ENCODE measurements around the gene CARD11.
A peak's percentile ranks its signal among the peaks of the same experiment; 100 is the strongest.
"Not testable (repeated sequence)": the region's sequence is repeated elsewhere in the genome, so short reads cannot be mapped to it uniquely, and the experiment has no call there.

CARD11 gene

DNA sequence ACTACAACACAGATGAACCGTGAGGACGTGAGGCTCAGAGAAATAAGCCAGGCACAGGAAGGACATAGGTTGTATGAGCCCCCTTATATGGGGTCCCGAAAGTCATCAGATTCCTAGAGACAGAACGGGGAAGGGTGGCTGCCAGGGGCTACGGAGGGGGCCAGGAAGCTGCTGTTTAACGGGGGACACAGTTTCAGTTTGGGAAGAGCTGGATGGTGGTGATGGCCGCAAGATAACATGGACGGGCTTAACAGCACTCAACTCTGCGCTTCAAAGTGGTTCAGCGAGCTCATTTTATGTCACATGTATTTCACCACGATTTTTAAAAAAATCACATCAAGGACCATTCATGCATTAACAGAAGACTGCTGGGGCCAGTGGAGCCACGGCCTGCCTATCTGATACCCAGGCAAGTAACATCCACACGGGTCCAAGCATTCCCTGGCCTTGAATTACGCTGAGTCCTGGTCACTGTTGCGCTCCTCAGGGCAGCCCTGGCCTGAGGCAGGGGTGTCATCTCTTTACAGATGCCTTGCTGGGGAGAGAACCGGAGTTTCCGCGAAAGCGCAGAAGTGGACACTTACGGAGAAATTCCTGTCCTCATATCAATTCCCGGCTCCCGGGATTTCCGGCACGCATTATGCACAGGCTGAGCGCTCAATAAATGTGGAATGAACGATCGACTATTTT lies 1.5 kb downstream of the CARD11 start:
- Histone ChIP-seq H3K9ac (peak overlapping the region; percentile 73; the same call in 1 of the 2 replicates), H3K4me3 (peak overlapping the region; percentile 67), H3K4me2 (peak overlapping the region; percentile 96), H3K36me3 (no peaks in the 10 kb centered on the region), H3K9me3 (peaks cover 27% of the 10 kb centered on the region), H4K20me1 (no peaks in the 10 kb centered on the region), H3K27me3 (no peaks in the 10 kb centered on the region), H3K27ac (no peak overlapping the region; the same call in 1 of the 2 replicates), H3K4me1 (peaks cover 53% of the 10 kb centered on the region)
- no peak for TF ChIP-seq Cebpa-rat (IDR thresholded peaks at IDR 0.05)

DNA sequence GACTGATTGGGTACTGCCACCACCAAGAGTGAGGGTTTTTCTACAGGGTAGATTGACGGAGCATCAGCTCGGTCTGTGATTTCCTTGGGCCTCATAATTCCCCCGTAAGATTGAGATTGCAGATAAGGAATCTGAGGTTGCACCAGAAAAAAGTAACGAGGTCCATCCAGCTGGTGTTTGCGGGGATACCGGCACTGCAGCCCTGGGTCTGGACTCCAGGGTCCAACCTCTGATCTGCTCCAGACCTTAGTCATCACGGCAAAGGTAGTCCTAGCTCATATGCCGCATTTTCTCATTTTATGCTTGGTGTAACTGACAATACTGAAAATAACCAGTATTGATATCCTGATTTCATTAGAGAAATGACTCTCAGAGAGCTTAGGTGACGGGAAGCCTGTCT lies 3.9 kb downstream of the CARD11 start:
- H3K9me3 ChIP-seq: peaks cover 27% of the 10 kb centered on the region
- TF ChIP-seq Cebpa-rat (IDR thresholded peaks at IDR 0.05): no peak
- H3K27ac ChIP-seq: no peak overlapping the region
- H3K4me3 ChIP-seq: no peak overlapping the region
- H3K4me2 ChIP-seq: no peak overlapping the region
- H3K4me1 ChIP-seq: peaks cover 53% of the 10 kb centered on the region
- H4K20me1 ChIP-seq: no peaks in the 10 kb centered on the region
- no peak overlapping the region for H3K9ac ChIP-seq
- no peaks in the 10 kb centered on the region for H3K27me3 ChIP-seq
- H3K36me3 ChIP-seq: peaks cover 2% of the 10 kb centered on the region

DNA sequence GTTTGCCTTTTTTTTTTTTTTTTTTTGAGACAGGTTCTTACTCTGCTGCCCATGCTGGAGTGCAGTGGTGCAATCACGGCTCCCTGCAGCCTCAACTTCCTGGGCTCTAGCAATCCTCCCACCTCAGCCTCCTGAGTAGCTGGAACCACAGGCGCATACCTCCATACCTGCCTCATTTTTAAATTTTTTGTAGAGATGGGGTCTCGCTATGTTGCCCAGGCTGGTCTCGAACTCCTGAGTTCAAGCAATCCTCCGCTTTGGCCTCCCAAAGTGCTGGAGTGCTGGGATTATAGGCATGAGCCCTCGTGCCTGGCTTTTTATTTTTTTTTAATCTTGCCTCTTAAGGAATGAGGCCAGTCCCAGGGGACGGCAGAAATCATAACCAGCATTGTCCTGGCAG lies 5.7 kb downstream of the CARD11 start:
- H3K36me3 ChIP-seq, H3K4me3 ChIP-seq, H3K27ac ChIP-seq, H3K27me3 ChIP-seq, H4K20me1 ChIP-seq, H3K9ac ChIP-seq: not testable (repeated sequence)
- peaks cover 27% of the 10 kb centered on the region for H3K9me3 ChIP-seq
- peak overlapping the region; percentile 73 for H3K4me2 ChIP-seq
- peaks cover 55% of the 10 kb centered on the region for H3K4me1 ChIP-seq

DNA sequence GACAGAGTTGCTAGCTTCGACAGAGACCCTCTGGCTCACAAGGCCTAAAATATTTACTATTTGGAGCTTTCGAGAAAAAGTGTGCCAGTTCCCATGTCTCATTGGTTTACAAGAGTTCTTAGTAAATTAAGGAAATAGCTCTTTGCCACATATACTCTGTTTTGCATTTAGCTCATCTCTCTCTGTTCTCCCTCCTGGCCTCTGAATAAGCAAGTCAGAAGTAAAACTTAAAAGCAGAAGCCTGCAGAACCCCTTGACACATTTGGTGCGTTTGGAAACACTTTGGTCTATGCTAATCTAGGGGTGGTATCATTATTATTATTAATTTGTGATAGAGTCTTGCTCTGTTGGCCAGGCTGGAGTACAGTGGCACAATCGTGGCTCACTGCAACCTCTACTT lies 6.4 kb downstream of the CARD11 start:
- H3K9ac ChIP-seq: no peak overlapping the region

DNA sequence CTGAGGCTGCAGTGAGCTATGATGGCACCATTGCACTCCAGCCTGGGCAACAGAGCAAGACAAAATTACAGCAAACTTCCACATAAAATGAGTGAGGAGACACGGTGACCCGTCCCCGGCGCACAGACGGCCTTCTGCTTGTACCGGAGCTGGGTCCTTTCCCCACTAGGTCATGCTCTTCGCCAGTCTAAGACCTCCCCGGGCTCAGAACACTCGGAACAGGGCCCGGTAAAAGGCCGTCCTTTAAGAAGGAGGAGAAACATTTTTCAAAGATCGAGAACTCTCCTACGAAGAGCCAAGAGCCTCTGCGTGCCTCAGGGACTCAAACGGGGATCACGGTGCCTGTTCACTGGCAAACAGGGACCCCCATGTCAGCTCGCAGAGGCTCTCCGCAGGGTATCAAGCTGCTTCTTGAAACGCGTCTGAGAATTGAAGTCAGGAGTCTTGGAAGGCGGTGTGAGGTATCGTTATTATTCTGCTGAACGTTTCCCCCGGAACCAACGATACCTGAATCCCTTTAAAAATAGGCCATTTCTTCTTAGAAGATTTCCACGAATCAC lies 9.0 kb downstream of the CARD11 start:
- Histone ChIP-seq H3K9ac (no peak overlapping the region), H3K27me3 (no peaks in the 10 kb centered on the region), H4K20me1 (0 out of 2 replicates have a peak, but pooled peaks cover 6% of the 10 kb centered on the region), H3K4me2 (no peak overlapping the region), H3K9me3 (peaks cover 7% of the 10 kb centered on the region), H3K27ac (no peak overlapping the region), H3K4me3 (no peak overlapping the region), H3K36me3 (peaks cover 24% of the 10 kb centered on the region), H3K4me1 (peaks cover 28% of the 10 kb centered on the region)
- TF ChIP-seq Cebpa-rat (IDR thresholded peaks at IDR 0.05): no peak

More for the DNA sequence above, 6.4 kb downstream of the CARD11 start:
- Histone ChIP-seq H3K9me3 (peaks cover 27% of the 10 kb centered on the region), H3K36me3 (peaks cover 10% of the 10 kb centered on the region), H3K4me3 (no peak overlapping the region), H3K4me1 (peaks cover 47% of the 10 kb centered on the region), H3K27ac (no peak overlapping the region), H3K27me3 (no peaks in the 10 kb centered on the region), H4K20me1 (0 out of 2 replicates have a peak, but pooled peaks cover 6% of the 10 kb centered on the region), H3K4me2 (no peak overlapping the region)
- no peak for TF ChIP-seq Cebpa-rat (IDR thresholded peaks at IDR 0.05)

DNA sequence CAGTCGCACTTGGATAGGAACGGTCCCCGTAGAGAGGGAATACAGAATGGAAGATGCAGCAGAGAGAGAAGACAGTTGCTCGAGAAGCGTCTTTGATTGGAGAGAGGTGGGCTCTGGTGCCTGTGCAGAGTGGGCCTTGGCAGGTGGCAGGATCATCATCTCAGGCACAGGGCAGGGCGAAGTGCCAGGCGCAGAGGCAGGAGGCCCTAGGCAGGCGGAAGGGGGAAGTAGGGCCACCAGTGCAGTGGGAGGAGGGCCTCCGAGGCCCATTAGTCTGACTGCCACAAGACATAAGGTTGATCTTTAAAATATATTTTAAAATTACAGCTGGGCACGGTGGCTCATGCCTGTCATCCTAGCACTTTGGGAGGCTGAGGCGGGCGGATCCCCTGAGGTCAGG lies 10.1 kb downstream of the CARD11 start:
- peaks cover 18% of the 10 kb centered on the region for H3K4me1 ChIP-seq
- no peak overlapping the region; the same call in 1 of the 2 replicates for H3K9ac ChIP-seq
- peaks cover 24% of the 10 kb centered on the region for H3K36me3 ChIP-seq
- H3K27ac ChIP-seq: no peak overlapping the region
- TF ChIP-seq Cebpa-rat (IDR thresholded peaks at IDR 0.05): no peak
- H3K9me3 ChIP-seq: no peaks in the 10 kb centered on the region
- no peak overlapping the region for H3K4me3 ChIP-seq
- 0 out of 2 replicates have a peak, but pooled peaks cover 6% of the 10 kb centered on the region for H4K20me1 ChIP-seq
- no peaks in the 10 kb centered on the region for H3K27me3 ChIP-seq
- H3K4me2 ChIP-seq: no peak overlapping the region

DNA sequence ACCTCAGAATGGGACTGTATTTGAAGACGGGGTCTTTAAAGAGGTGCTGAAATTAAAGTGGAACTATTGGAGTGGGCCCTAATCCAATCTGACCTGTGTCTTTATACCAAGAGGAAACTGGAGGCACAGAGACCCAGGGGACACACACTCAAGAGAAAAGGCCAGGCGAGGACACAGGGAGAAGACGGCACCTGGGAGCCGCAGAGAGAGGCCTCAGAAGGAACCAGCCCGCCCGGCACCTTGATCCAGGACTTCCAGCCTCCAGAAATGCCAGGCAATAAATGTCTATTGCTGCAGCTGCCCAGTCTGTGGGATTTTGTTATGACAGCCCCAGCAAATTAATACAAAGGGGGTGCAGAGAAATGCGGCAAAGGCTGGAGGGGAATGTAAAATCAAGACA lies 10.5 kb downstream of the CARD11 start:
- H3K4me1 ChIP-seq: peaks cover 13% of the 10 kb centered on the region
- no peak overlapping the region for H3K4me2 ChIP-seq
- peaks cover 24% of the 10 kb centered on the region for H3K36me3 ChIP-seq
- H3K27ac ChIP-seq: no peak overlapping the region
- H3K4me3 ChIP-seq: no peak overlapping the region
- TF ChIP-seq Cebpa-rat (IDR thresholded peaks at IDR 0.05): no peak
- no peaks in the 10 kb centered on the region for H3K9me3 ChIP-seq
- no peak overlapping the region; the same call in 1 of the 2 replicates for H3K9ac ChIP-seq
- H3K27me3 ChIP-seq: no peaks in the 10 kb centered on the region
- H4K20me1 ChIP-seq: 0 out of 2 replicates have a peak, but pooled peaks cover 6% of the 10 kb centered on the region

DNA sequence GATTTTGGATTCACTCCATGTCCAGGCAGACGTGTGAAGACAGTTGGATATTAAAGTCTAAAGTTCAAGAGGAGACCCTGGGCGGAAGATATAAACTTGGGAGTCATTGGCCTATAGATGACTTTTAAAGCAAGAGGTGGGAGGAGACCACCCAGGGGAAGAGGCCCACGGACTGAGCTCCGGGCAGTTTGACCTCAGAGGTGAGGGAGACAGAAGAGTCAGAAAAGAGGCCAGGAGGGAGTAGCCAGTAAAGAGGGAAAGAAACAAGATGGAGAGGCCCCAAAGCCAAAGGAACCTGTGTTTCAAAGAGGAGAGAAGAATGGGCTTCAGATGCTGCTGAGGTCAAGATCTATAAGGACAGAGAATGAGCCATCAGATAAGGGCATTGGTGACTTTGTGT lies 11.4 kb downstream of the CARD11 start:
- H3K27ac ChIP-seq: no peak overlapping the region
- no peak overlapping the region for H3K9ac ChIP-seq
- no peaks in the 10 kb centered on the region for H3K27me3 ChIP-seq
- H3K4me2 ChIP-seq: no peak overlapping the region
- 0 out of 2 replicates have a peak, but pooled peaks cover 6% of the 10 kb centered on the region for H4K20me1 ChIP-seq
- H3K36me3 ChIP-seq: peaks cover 25% of the 10 kb centered on the region
- H3K4me3 ChIP-seq: no peak overlapping the region
- H3K4me1 ChIP-seq: 0 out of 2 replicates have a peak, but pooled peaks cover 9% of the 10 kb centered on the region
- TF ChIP-seq Cebpa-rat (IDR thresholded peaks at IDR 0.05): no peak
- H3K9me3 ChIP-seq: peaks cover 1% of the 10 kb centered on the region; the same call in 1 of the 2 replicates

DNA sequence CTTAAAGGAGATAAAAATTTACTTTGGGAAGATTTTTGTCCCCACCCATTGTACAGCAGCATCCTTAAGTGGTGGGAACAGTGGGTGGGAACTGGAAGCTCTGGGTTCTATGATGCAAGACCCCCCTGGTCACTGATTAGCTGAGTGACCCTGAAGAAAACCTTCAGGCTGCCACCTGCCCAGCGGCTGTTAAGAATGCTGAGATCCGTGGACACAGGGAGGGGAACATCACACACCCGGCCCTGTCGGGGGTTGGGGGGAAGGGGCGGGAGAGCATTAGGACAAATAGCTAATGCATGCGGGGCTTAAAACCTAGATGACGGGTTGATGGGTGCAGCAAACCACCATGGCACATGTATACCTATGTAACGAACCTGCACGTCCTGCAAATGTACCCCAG lies 14.5 kb downstream of the CARD11 start:
- Histone ChIP-seq H4K20me1 (0 out of 2 replicates have a peak, but pooled peaks cover 6% of the 10 kb centered on the region), H3K36me3 (peaks cover 44% of the 10 kb centered on the region), H3K4me3 (no peak overlapping the region), H3K27ac (no peak overlapping the region), H3K9ac (no peak overlapping the region), H3K4me2 (no peak overlapping the region), H3K27me3 (no peaks in the 10 kb centered on the region), H3K9me3 (peaks cover 33% of the 10 kb centered on the region), H3K4me1 (0 out of 2 replicates have a peak, but pooled peaks cover 9% of the 10 kb centered on the region)
- TF ChIP-seq Cebpa-rat (IDR thresholded peaks at IDR 0.05): no peak

DNA sequence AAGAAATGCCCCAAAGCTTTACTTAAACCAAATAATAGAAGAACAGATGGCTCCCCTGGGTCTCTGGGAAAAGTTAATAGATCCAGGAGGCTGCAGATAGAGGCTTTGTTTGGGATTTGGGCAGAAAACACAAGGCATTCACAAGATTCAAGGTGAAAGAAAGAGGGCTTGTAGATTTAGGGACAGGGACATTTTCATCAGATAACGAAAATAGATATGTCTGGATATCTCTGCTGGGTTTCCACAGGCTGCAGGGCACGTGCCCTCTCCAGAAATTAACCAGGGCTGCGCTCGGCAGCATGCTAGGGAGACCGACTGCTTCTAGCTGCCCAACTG lies 14.9 kb downstream of the CARD11 start:
- Histone ChIP-seq H3K27ac (no peak overlapping the region), H3K9me3 (peaks cover 37% of the 10 kb centered on the region), H3K4me1 (0 out of 2 replicates have a peak, but pooled peaks cover 7% of the 10 kb centered on the region), H3K4me3 (no peak overlapping the region), H3K9ac (no peak overlapping the region), H3K27me3 (no peaks in the 10 kb centered on the region), H3K36me3 (peaks cover 44% of the 10 kb centered on the region), H4K20me1 (0 out of 2 replicates have a peak, but pooled peaks cover 5% of the 10 kb centered on the region), H3K4me2 (no peak overlapping the region)
- no peak for TF ChIP-seq Cebpa-rat (IDR thresholded peaks at IDR 0.05)
